Measurements from ENCODE around the gene SAMM50.
"Not testable (repeated sequence)": the region's sequence is repeated elsewhere in the genome, so short reads cannot be mapped to it uniquely, and the experiment has no call there.

The SAMM50 gene

DNA sequence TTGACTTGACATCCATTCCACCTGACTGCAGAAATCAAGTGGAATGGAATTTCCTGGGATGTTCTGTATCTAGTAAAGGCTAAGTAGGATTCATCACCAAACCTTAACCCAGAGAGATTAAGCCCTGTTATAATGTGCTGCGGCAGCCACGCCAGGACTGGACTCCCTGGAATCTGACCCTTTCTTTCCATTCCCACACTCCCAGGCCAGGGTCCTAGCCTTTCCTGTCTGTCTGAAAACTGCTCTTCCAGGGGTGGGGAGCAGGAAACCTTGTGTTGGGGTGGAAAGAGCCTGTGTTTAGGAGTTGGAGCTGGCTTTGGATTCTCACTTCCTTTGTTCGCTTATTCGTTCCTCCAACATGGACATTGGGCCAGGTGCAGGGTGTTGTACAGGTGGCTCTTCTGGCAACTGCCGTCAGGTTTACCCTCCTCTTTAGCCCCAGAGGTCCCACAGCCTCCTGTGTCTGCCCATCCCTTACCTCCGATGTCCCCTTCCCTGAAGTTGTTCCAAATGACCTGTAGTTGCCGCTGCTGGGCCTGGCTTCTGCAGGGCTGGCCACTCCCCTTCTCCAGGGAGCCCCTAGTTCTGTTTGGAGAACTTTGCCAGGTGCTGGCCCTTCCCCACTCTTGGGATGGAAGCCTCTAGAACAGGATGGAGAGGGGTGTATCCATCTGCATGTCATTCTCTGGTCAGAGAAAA lies 48.3 kb downstream of the SAMM50 start:
- Histone ChIP-seq H3K27ac (no peak overlapping the region), H3K27me3 (replicated peaks) (no peaks in the 10 kb centered on the region), H3K4me3 (ENCODE audit: low read depth, low read length) (no peak overlapping the region), H3K36me3 (replicated peaks) (peaks cover 2% of the 10 kb centered on the region)
- no peak for DNase-seq
- in situ Hi-C loops (cut with HindIII; ENCODE audit: low pct_ligation_motif_present, low sequenced_read_pairs), result no loop called here
- TF ChIP-seq, protein P1, sequence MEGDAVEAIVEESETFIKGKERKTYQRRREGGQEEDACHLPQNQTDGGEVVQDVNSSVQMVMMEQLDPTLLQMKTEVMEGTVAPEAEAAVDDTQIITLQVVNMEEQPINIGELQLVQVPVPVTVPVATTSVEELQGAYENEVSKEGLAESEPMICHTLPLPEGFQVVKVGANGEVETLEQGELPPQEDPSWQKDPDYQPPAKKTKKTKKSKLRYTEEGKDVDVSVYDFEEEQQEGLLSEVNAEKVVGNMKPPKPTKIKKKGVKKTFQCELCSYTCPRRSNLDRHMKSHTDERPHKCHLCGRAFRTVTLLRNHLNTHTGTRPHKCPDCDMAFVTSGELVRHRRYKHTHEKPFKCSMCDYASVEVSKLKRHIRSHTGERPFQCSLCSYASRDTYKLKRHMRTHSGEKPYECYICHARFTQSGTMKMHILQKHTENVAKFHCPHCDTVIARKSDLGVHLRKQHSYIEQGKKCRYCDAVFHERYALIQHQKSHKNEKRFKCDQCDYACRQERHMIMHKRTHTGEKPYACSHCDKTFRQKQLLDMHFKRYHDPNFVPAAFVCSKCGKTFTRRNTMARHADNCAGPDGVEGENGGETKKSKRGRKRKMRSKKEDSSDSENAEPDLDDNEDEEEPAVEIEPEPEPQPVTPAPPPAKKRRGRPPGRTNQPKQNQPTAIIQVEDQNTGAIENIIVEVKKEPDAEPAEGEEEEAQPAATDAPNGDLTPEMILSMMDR (IDR thresholded peaks at IDR 0.05; ENCODE audit: low read depth, low read length, missing control alignments), result peak; percentile 65

DNA sequence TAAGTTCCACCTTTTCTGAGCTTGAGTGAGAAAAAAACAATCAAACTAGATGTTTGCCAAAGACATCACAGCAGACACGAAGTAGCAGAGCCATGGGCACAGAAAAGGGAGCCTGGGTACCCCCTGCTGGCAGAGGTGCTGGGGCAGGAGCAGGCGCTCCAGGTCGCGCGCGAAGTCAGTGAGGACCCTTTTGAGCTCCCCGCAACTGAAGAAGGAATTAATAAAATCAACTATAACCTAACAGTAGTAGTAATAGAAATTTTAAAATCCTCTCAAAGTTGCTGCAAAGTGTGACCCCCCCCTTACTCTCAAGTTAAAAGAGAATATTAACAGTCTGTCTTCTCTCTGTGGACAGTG lies 48.8 kb downstream of the SAMM50 start:
- no peak overlapping the region for H3K27ac ChIP-seq
- in situ Hi-C loops (cut with HindIII; ENCODE audit: low pct_ligation_motif_present, low sequenced_read_pairs), result no loop called here
- DNase-seq, result no peak
- TF ChIP-seq, protein P1 (IDR thresholded peaks at IDR 0.05; ENCODE audit: low read depth, low read length, missing control alignments), result no peak
- H3K4me3 ChIP-seq (ENCODE audit: low read depth, low read length), result no peak overlapping the region
- H3K27me3 ChIP-seq (replicated peaks), result no peaks in the 10 kb centered on the region
- no peaks in the 10 kb centered on the region for H3K36me3 ChIP-seq (replicated peaks)

DNA sequence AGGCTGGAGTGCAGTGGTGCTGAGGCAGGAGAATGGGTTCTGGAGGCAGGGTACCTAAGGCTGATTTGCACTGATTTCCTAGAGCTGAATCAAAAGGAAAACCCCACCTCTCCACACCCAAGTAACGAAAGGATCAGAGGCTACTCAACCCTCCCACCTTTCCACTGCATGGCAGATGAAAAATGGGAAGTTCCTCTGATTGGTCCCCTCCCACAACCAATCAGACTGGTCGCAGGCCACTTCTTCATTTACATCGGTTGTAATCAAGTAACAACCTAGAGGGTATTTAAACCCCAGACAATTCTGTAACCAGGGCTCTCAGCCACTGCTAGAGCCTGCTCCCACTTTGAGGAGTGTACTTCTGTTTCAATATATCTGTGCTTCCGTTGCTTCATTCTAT lies 50.3 kb downstream of the SAMM50 start:
- H3K36me3 ChIP-seq (replicated peaks), result no peaks in the 10 kb centered on the region
- TF ChIP-seq, protein P1 (IDR thresholded peaks at IDR 0.05; ENCODE audit: low read depth, low read length, missing control alignments), result no peak
- no peak for DNase-seq
- no peak overlapping the region for H3K4me3 ChIP-seq (ENCODE audit: low read depth, low read length)
- H3K27me3 ChIP-seq (replicated peaks), result no peaks in the 10 kb centered on the region
- H3K27ac ChIP-seq, result no peak overlapping the region
- in situ Hi-C loops (cut with HindIII; ENCODE audit: low pct_ligation_motif_present, low sequenced_read_pairs), result no loop called here

DNA sequence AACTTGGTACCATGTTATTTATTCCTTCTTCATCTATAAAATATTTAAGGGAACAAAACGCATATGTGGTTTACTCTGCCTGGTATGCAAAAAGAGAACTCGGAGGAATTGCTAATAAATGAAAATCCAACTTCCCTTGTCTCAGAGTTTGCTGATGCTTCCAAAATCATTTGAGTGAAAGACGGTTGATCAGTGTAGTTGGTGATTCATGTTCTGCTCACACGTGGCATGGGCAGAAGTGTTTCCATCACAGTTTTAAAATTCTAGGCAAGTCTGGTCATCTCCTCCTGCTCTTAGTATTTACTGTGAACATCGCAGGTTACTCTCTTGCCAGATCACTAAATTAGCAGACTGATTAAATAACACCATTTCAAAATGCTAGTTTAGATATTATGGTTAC lies 56.9 kb downstream of the SAMM50 start:
- Histone ChIP-seq H3K27me3 (replicated peaks) (no peaks in the 10 kb centered on the region), H3K27ac (no peak overlapping the region), H3K36me3 (replicated peaks) (no peaks in the 10 kb centered on the region), H3K4me3 (ENCODE audit: low read depth, low read length) (no peak overlapping the region)
- in situ Hi-C loops (cut with HindIII; ENCODE audit: low pct_ligation_motif_present, low sequenced_read_pairs), result no loop called here
- no peak for DNase-seq
- TF ChIP-seq, protein P1 (IDR thresholded peaks at IDR 0.05; ENCODE audit: low read depth, low read length, missing control alignments), result no peak

DNA sequence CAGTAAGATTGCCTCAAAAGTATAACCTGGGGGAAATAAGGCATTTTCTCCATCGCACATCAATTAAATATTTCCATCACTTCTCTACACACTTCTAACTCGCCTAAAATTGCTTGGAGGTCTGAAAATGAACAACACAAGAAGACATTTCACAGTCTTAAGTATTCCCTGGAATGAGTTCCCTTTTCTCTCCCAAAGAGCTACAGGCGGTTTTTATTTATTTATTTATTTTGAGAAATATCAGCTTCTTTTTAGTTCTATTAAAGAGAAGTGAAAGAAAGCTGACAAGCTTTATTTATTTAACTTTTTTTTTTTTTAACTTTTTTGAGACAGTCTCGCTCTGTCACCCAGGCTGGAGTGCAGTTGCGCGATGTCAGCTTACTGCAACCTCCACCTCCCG lies 57.3 kb downstream of the SAMM50 start:
- no peaks in the 10 kb centered on the region for H3K36me3 ChIP-seq (replicated peaks)
- no peak for DNase-seq
- in situ Hi-C loops (cut with HindIII; ENCODE audit: low pct_ligation_motif_present, low sequenced_read_pairs), result no loop called here
- TF ChIP-seq, protein P1 (IDR thresholded peaks at IDR 0.05; ENCODE audit: low read depth, low read length, missing control alignments), result no peak
- H3K4me3 ChIP-seq (ENCODE audit: low read depth, low read length), result no peak overlapping the region
- H3K27ac ChIP-seq, result no peak overlapping the region
- H3K27me3 ChIP-seq (replicated peaks), result no peaks in the 10 kb centered on the region

DNA sequence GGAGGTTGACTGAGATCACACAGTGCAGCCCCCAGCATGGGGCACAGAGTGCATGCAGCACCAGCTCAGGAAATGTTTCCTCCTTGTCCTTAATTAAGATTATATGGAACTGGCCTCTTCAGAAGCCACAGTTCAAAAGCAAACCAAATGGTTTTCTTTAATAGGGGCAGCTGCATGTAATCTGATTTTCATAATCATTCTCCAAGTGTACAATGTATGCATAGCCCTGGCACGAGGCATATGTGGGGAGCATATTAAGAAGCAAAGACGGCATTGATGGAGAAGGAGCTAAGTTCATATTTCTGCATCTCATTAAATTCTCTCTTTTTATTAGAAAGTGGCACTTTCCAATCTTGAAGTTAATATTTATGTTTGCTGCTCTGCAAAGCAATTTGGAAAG lies 59.0 kb downstream of the SAMM50 start:
- TF ChIP-seq, protein P1 (IDR thresholded peaks at IDR 0.05; ENCODE audit: low read depth, low read length, missing control alignments), result no peak
- no peaks in the 10 kb centered on the region for H3K36me3 ChIP-seq (replicated peaks)
- H3K27me3 ChIP-seq (replicated peaks), result no peaks in the 10 kb centered on the region
- H3K4me3 ChIP-seq (ENCODE audit: low read depth, low read length), result no peak overlapping the region
- no peak for DNase-seq
- in situ Hi-C loops (cut with HindIII; ENCODE audit: low pct_ligation_motif_present, low sequenced_read_pairs), result no loop called here
- no peak overlapping the region for H3K27ac ChIP-seq

DNA sequence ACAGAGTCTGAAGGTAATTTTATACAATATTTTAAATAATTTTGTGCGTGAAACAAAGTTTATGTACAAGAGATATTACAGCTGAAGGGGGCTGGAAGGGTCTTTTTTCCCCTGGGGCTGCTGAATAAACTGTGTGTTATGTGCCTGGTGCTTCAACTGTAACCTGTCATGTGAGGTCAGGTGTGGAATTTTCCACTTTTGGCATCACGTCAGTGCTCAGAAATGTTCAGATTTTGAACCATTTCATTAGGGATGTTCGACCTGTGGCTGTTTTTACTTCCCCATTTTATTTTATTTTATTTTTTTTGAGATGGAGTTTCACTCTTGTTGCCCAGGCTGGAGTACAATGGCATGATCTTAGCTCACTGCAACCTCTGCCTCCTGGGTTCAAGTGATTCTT lies 61.3 kb downstream of the SAMM50 start:
- H3K4me3 ChIP-seq (ENCODE audit: low read depth, low read length); H3K36me3 ChIP-seq (replicated peaks); DNase-seq; H3K27ac ChIP-seq; H3K27me3 ChIP-seq (replicated peaks); in situ Hi-C loops (cut with HindIII; ENCODE audit: low pct_ligation_motif_present, low sequenced_read_pairs): not testable (repeated sequence)

All from brain microvascular endothelial cell (primary cell).